ENCODE measurements around the gene NAA38. TPM values are rescaled to one million over a fixed set of nuclear protein-coding genes. Genes with fewer than 3 reads are reported as not detected.
"Not testable (repeated sequence)": the region's sequence is repeated elsewhere in the genome, so short reads cannot be mapped to it uniquely, and the experiment has no call there.

Gene NAA38
- total and polyA plus RNA-seq, 5 experiments from 2014 or later = 16.0 to 169 (median 125) TPM

DNA sequence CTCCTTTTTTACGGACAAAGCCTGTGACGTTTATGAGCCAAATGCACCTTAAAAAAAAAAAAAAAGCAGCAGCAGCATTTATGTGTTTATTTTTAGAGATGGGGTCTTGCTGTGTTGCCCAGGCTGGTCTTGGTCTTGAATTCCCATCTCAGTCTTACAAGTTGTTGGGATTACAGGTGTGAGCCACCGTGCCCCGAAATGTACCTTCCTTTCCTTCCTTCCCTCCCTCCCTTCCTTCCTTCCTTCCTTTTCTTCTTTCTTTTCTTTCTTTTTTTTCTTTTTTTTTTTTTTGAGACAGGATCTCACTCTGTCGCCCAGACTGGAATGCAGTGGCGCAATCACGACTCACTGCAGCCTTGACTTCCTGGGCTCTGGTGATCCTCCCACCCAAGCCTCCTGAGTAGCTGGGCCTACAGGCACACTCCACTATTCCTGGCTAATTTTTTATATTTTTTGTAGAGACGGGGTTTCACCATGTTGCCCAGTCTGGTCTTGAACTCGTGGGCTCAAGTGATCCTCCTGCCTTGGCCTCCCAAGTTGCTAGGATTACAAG lies 47.5 kb downstream of the NAA38 start:
- H3K36me3 Mint-ChIP-seq, H3K27ac Mint-ChIP-seq, DNase-seq, H3K4me3 Mint-ChIP-seq, ATAC-seq, POLR2A ChIA-PET, H3K9me3 Mint-ChIP-seq: not testable (repeated sequence)
- H3K27me3 Mint-ChIP-seq = peaks cover 0 to 13% (median 2%) of the 10 kb centered on the region in 5 donors
- peaks cover 1 to 12% (median 7%) of the 10 kb centered on the region in 4 donors for H3K4me1 Mint-ChIP-seq

GRCh38 chr17:7809086-7809790 lies 48.1 kb downstream of the NAA38 start:
- Mint-ChIP-seq H3K4me3 (no peak overlapping the region), H3K27ac (no peak overlapping the region), H3K27me3 (peaks cover under 1 to 15% (median 2%) of the 10 kb centered on the region in 5 donors), H3K36me3 (no peaks in the 10 kb centered on the region), H3K9me3 (no peaks in the 10 kb centered on the region), H3K4me1 (peaks cover 1 to 12% (median 7%) of the 10 kb centered on the region in 4 donors)
- no peak for ATAC-seq
- POLR2A ChIA-PET = no interaction called here
- no peak for DNase-seq

GRCh38 chr17:7807206-7807605 lies 50.2 kb downstream of the NAA38 start:
- no peak overlapping the region for H3K27ac Mint-ChIP-seq
- POLR2A ChIA-PET = no interaction called here

More at GRCh38 chr17:7807206-7807605, 50.2 kb downstream of the NAA38 start:
- no peaks in the 10 kb centered on the region for H3K9me3 Mint-ChIP-seq
- DNase-seq (no peak), ATAC-seq (no peak)
- H3K27me3 Mint-ChIP-seq = peaks cover 2 to 22% (median 7%) of the 10 kb centered on the region in 5 donors
- no peak overlapping the region for H3K4me3 Mint-ChIP-seq
- H3K4me1 Mint-ChIP-seq = peaks cover 1 to 12% (median 7%) of the 10 kb centered on the region in 4 donors
- no peaks in the 10 kb centered on the region for H3K36me3 Mint-ChIP-seq

Other genes with a start within 250 kb of the NAA38 start
- gene FXR2, start 242.7 kb downstream of the NAA38 start, total RNA-seq = 10 to 100 TPM; 36.6 to 39.0 TPM
- 10 to 100 TPM; 11.8 to 17.8 (median 12.4) TPM for gene FXR2, start 242.7 kb downstream of the NAA38 start, polyA plus RNA-seq
- gene SAT2, start 229.7 kb downstream of the NAA38 start, total RNA-seq = 10 to 100 TPM; 74.8 to 76.6 TPM
- gene SAT2, start 229.7 kb downstream of the NAA38 start, polyA plus RNA-seq = 10 to 100 TPM; 38.5 to 40.0 (median 39.4) TPM
- gene SHBG, start 227.4 kb downstream of the NAA38 start, total RNA-seq = not detected
- gene SHBG, start 227.4 kb downstream of the NAA38 start, polyA plus RNA-seq = not detected
- gene ATP1B2, start 206.6 kb downstream of the NAA38 start, total RNA-seq = under 1 TPM; 0.36 to 0.96 TPM
- under 1 TPM in 2 of 3 donors, not detected in 1; 0.17 to 0.57 TPM for gene ATP1B2, start 206.6 kb downstream of the NAA38 start, polyA plus RNA-seq
- gene TP53, start 170.1 kb downstream of the NAA38 start, total RNA-seq = 100 to 1,000 TPM; 113 to 116 TPM
- 10 to 100 TPM; 21.7 to 33.0 (median 28.0) TPM for gene TP53, start 170.1 kb downstream of the NAA38 start, polyA plus RNA-seq
- gene WRAP53, start 169.1 kb downstream of the NAA38 start, total RNA-seq = 10 to 100 TPM in 1 of 2 experiments, 1 to 10 TPM in 1; 9.8 to 11.6 TPM
- gene WRAP53, start 169.1 kb downstream of the NAA38 start, polyA plus RNA-seq = 10 to 100 TPM; 10.5 to 14.1 (median 13.9) TPM
- not detected for gene EFNB3, start 152.4 kb downstream of the NAA38 start, total RNA-seq
- gene EFNB3, start 152.4 kb downstream of the NAA38 start, polyA plus RNA-seq = not detected
- gene DNAH2, start 139.8 kb downstream of the NAA38 start, total RNA-seq = not detected
- gene DNAH2, start 139.8 kb downstream of the NAA38 start, polyA plus RNA-seq = not detected
- 100 to 1,000 TPM; 113 TPM for gene KDM6B, start 23.3 kb downstream of the NAA38 start, total RNA-seq
- gene KDM6B, start 23.3 kb downstream of the NAA38 start, polyA plus RNA-seq = 1 to 10 TPM in 2 of 3 donors, under 1 TPM in 1; 0.28 to 1.2 (median 1.0) TPM
- 1 to 10 TPM; 6.9 to 7.2 TPM for gene TMEM88, start 2.5 kb downstream of the NAA38 start, total RNA-seq
- not detected for gene TMEM88, start 2.5 kb downstream of the NAA38 start, polyA plus RNA-seq
- 1 to 10 TPM; 8.5 to 9.8 TPM for gene CYB5D1, start 444 bp upstream of the NAA38 start, total RNA-seq
- gene CYB5D1, start 444 bp upstream of the NAA38 start, polyA plus RNA-seq = 1 to 10 TPM; 3.5 to 6.0 (median 5.1) TPM
- 100 to 1,000 TPM; 277 to 281 TPM for gene CHD3, start 31.2 kb upstream of the NAA38 start, total RNA-seq
- gene CHD3, start 31.2 kb upstream of the NAA38 start, polyA plus RNA-seq = 10 to 100 TPM in 2 of 3 donors, 1 to 10 TPM in 1; 4.3 to 29.2 (median 15.5) TPM
- 1 to 10 TPM; 7.8 to 9.4 TPM for gene RNF227, start 58.7 kb upstream of the NAA38 start, total RNA-seq
- 1 to 10 TPM in 2 of 3 donors, under 1 TPM in 1; 0.65 to 4.8 (median 2.4) TPM for gene RNF227, start 58.7 kb upstream of the NAA38 start, polyA plus RNA-seq
- 10 to 100 TPM; 16.1 to 19.4 TPM for gene KCNAB3, start 72.3 kb upstream of the NAA38 start, total RNA-seq
- under 1 TPM in 2 of 3 donors, not detected in 1; 0.44 to 0.80 TPM for gene KCNAB3, start 72.3 kb upstream of the NAA38 start, polyA plus RNA-seq
- 100 to 1,000 TPM in 1 of 2 experiments, 10 to 100 TPM in 1; 93.4 to 120 TPM for gene TRAPPC1, start 74.4 kb upstream of the NAA38 start, total RNA-seq
- gene TRAPPC1, start 74.4 kb upstream of the NAA38 start, polyA plus RNA-seq = 100 to 1,000 TPM; 199 to 219 (median 205) TPM
- 10 to 100 TPM; 35.2 to 43.0 TPM for gene CNTROB, start 74.6 kb upstream of the NAA38 start, total RNA-seq
- 10 to 100 TPM in 2 of 3 donors, 1 to 10 TPM in 1; 7.6 to 18.5 (median 12.4) TPM for gene CNTROB, start 74.6 kb upstream of the NAA38 start, polyA plus RNA-seq
- gene GUCY2D, start 145.1 kb upstream of the NAA38 start, total RNA-seq = not detected
- gene GUCY2D, start 145.1 kb upstream of the NAA38 start, polyA plus RNA-seq = under 1 TPM in 1 of 3 donors, not detected in 2; 0.17 TPM
- not detected for gene ALOX15B, start 181.5 kb upstream of the NAA38 start, total RNA-seq
- not detected for gene ALOX15B, start 181.5 kb upstream of the NAA38 start, polyA plus RNA-seq
- gene ALOX12B, start 230.2 kb upstream of the NAA38 start, total RNA-seq = 1 to 10 TPM in 1 of 2 experiments, under 1 TPM in 1; 0.80 to 1.5 TPM
- gene ALOX12B, start 230.2 kb upstream of the NAA38 start, polyA plus RNA-seq = 1 to 10 TPM in 2 of 3 donors, under 1 TPM in 1; 0.82 to 2.3 (median 1.7) TPM